ENCODE results near the gene SLIT3.
"Not testable (repeated sequence)": the region's sequence is repeated elsewhere in the genome, so short reads cannot be mapped to it uniquely, and the experiment has no call there.

The SLIT3 gene

GRCh38 chr5:168649306-168649705, 651.6 kb downstream of the SLIT3 start:
- Histone ChIP-seq H3K4me3 (ENCODE audit: low read length) (no peak overlapping the region), H3K27me3 (ENCODE audit: control insufficient read depth, insufficient read depth, low read length) (no peaks in the 10 kb centered on the region), H3K27ac (ENCODE audit: low read length) (no peak overlapping the region), H3K9me3 (ENCODE audit: control insufficient read depth, low read depth, low read length) (no peaks in the 10 kb centered on the region), H3K4me1 (ENCODE audit: control insufficient read depth, low read depth, low read length) (no peaks in the 10 kb centered on the region), H3K36me3 (ENCODE audit: control insufficient read depth, low read depth, low read length) (no peaks in the 10 kb centered on the region), H3K9ac (ENCODE audit: low read length) (no peak overlapping the region)

- H3K4me3 ChIP-seq (ENCODE audit: low read length), result no peak overlapping the region
- no peak overlapping the region for H3K9ac ChIP-seq (ENCODE audit: low read length)
- no peaks in the 10 kb centered on the region for H3K36me3 ChIP-seq (ENCODE audit: control insufficient read depth, low read depth, low read length)
- H3K27ac ChIP-seq (ENCODE audit: low read length), result no peak overlapping the region
- no peaks in the 10 kb centered on the region for H3K4me1 ChIP-seq (ENCODE audit: control insufficient read depth, low read depth, low read length)
- H3K9me3 ChIP-seq (ENCODE audit: control insufficient read depth, low read depth, low read length), result no peaks in the 10 kb centered on the region
- no peaks in the 10 kb centered on the region for H3K27me3 ChIP-seq (ENCODE audit: control insufficient read depth, insufficient read depth, low read length)
Observed at GRCh38 chr5:168648576-168648975, 652.4 kb downstream of the SLIT3 start.

- Histone ChIP-seq H3K27me3 (ENCODE audit: control insufficient read depth, insufficient read depth, low read length) (no peaks in the 10 kb centered on the region), H3K4me3 (ENCODE audit: low read length) (no peak overlapping the region), H3K9me3 (ENCODE audit: control insufficient read depth, low read depth, low read length) (no peaks in the 10 kb centered on the region), H3K27ac (ENCODE audit: low read length) (no peak overlapping the region), H3K4me1 (ENCODE audit: control insufficient read depth, low read depth, low read length) (no peaks in the 10 kb centered on the region), H3K9ac (ENCODE audit: low read length) (no peak overlapping the region), H3K36me3 (ENCODE audit: control insufficient read depth, low read depth, low read length) (no peaks in the 10 kb centered on the region)
Observed at GRCh38 chr5:168648016-168648415, 652.9 kb downstream of the SLIT3 start.

GRCh38 chr5:168647083-168647482, 653.9 kb downstream of the SLIT3 start:
- no peak overlapping the region for H3K4me3 ChIP-seq (ENCODE audit: low read length)
- no peaks in the 10 kb centered on the region for H3K4me1 ChIP-seq (ENCODE audit: control insufficient read depth, low read depth, low read length)
- H3K9ac ChIP-seq (ENCODE audit: low read length), result no peak overlapping the region
- no peaks in the 10 kb centered on the region for H3K27me3 ChIP-seq (ENCODE audit: control insufficient read depth, insufficient read depth, low read length)
- H3K36me3 ChIP-seq (ENCODE audit: control insufficient read depth, low read depth, low read length), result no peaks in the 10 kb centered on the region
- H3K9me3 ChIP-seq (ENCODE audit: control insufficient read depth, low read depth, low read length), result no peaks in the 10 kb centered on the region
- no peak overlapping the region for H3K27ac ChIP-seq (ENCODE audit: low read length)

GRCh38 chr5:168646335-168646734, 654.6 kb downstream of the SLIT3 start:
- H3K4me3 ChIP-seq (ENCODE audit: low read length), result no peak overlapping the region
- H3K4me1 ChIP-seq (ENCODE audit: control insufficient read depth, low read depth, low read length), result no peaks in the 10 kb centered on the region
- H3K27me3 ChIP-seq (ENCODE audit: control insufficient read depth, insufficient read depth, low read length), result no peaks in the 10 kb centered on the region
- no peaks in the 10 kb centered on the region for H3K36me3 ChIP-seq (ENCODE audit: control insufficient read depth, low read depth, low read length)
- H3K27ac ChIP-seq (ENCODE audit: low read length), result no peak overlapping the region
- no peak overlapping the region for H3K9ac ChIP-seq (ENCODE audit: low read length)
- no peaks in the 10 kb centered on the region for H3K9me3 ChIP-seq (ENCODE audit: control insufficient read depth, low read depth, low read length)

GRCh38 chr5:168645195-168645594, 655.7 kb downstream of the SLIT3 start:
- Histone ChIP-seq H3K27me3 (ENCODE audit: control insufficient read depth, insufficient read depth, low read length) (no peaks in the 10 kb centered on the region), H3K36me3 (ENCODE audit: control insufficient read depth, low read depth, low read length) (no peaks in the 10 kb centered on the region), H3K27ac (ENCODE audit: low read length) (no peak overlapping the region), H3K4me1 (ENCODE audit: control insufficient read depth, low read depth, low read length) (no peaks in the 10 kb centered on the region), H3K9me3 (ENCODE audit: control insufficient read depth, low read depth, low read length) (no peaks in the 10 kb centered on the region), H3K9ac (ENCODE audit: low read length) (no peak overlapping the region), H3K4me3 (ENCODE audit: low read length) (no peak overlapping the region)

GRCh38 chr5:168642019-168642418, 658.9 kb downstream of the SLIT3 start:
- no peak overlapping the region for H3K9ac ChIP-seq (ENCODE audit: low read length)
- no peaks in the 10 kb centered on the region for H3K9me3 ChIP-seq (ENCODE audit: control insufficient read depth, low read depth, low read length)
- no peak overlapping the region for H3K4me3 ChIP-seq (ENCODE audit: low read length)
- H3K4me1 ChIP-seq (ENCODE audit: control insufficient read depth, low read depth, low read length), result no peaks in the 10 kb centered on the region
- H3K27me3 ChIP-seq (ENCODE audit: control insufficient read depth, insufficient read depth, low read length), result no peaks in the 10 kb centered on the region
- H3K27ac ChIP-seq (ENCODE audit: low read length), result no peak overlapping the region
- no peaks in the 10 kb centered on the region for H3K36me3 ChIP-seq (ENCODE audit: control insufficient read depth, low read depth, low read length)

- not testable (repeated sequence) for H3K9me3 ChIP-seq (ENCODE audit: control insufficient read depth, low read depth, low read length); H3K4me1 ChIP-seq (ENCODE audit: control insufficient read depth, low read depth, low read length); H3K27me3 ChIP-seq (ENCODE audit: control insufficient read depth, insufficient read depth, low read length); H3K4me3 ChIP-seq (ENCODE audit: low read length); H3K27ac ChIP-seq (ENCODE audit: low read length); H3K36me3 ChIP-seq (ENCODE audit: control insufficient read depth, low read depth, low read length); H3K9ac ChIP-seq (ENCODE audit: low read length)
Observed at GRCh38 chr5:168638846-168639245, 662.1 kb downstream of the SLIT3 start.

- H3K9ac ChIP-seq (ENCODE audit: low read length), result no peak overlapping the region
- no peaks in the 10 kb centered on the region for H3K36me3 ChIP-seq (ENCODE audit: control insufficient read depth, low read depth, low read length)
- H3K27ac ChIP-seq (ENCODE audit: low read length), result no peak overlapping the region
- no peaks in the 10 kb centered on the region for H3K4me1 ChIP-seq (ENCODE audit: control insufficient read depth, low read depth, low read length)
- H3K9me3 ChIP-seq (ENCODE audit: control insufficient read depth, low read depth, low read length), result no peaks in the 10 kb centered on the region
- H3K27me3 ChIP-seq (ENCODE audit: control insufficient read depth, insufficient read depth, low read length), result no peaks in the 10 kb centered on the region
- no peak overlapping the region for H3K4me3 ChIP-seq (ENCODE audit: low read length)
Observed at GRCh38 chr5:168637793-168638192, 663.1 kb downstream of the SLIT3 start.

- H3K9me3 ChIP-seq (ENCODE audit: control insufficient read depth, low read depth, low read length), result no peaks in the 10 kb centered on the region
- no peaks in the 10 kb centered on the region for H3K27me3 ChIP-seq (ENCODE audit: control insufficient read depth, insufficient read depth, low read length)
- H3K9ac ChIP-seq (ENCODE audit: low read length), result no peak overlapping the region
- H3K27ac ChIP-seq (ENCODE audit: low read length), result no peak overlapping the region
- H3K4me1 ChIP-seq (ENCODE audit: control insufficient read depth, low read depth, low read length), result no peaks in the 10 kb centered on the region
- no peak overlapping the region for H3K4me3 ChIP-seq (ENCODE audit: low read length)
- no peaks in the 10 kb centered on the region for H3K36me3 ChIP-seq (ENCODE audit: control insufficient read depth, low read depth, low read length)
Observed at GRCh38 chr5:168637281-168637680, 663.7 kb downstream of the SLIT3 start.

GRCh38 chr5:168630958-168631357, 670.0 kb downstream of the SLIT3 start:
- not testable (repeated sequence) for H3K4me3 ChIP-seq (ENCODE audit: low read length); H3K4me1 ChIP-seq (ENCODE audit: control insufficient read depth, low read depth, low read length); H3K9me3 ChIP-seq (ENCODE audit: control insufficient read depth, low read depth, low read length)

GRCh38 chr5:168624850-168625364, 676.0 kb downstream of the SLIT3 start:
- Histone ChIP-seq H3K4me3 (ENCODE audit: low read length) (no peak overlapping the region), H3K36me3 (ENCODE audit: control insufficient read depth, low read depth, low read length) (no peaks in the 10 kb centered on the region), H3K27ac (ENCODE audit: low read length) (no peak overlapping the region), H3K9ac (ENCODE audit: low read length) (no peak overlapping the region), H3K4me1 (ENCODE audit: control insufficient read depth, low read depth, low read length) (no peaks in the 10 kb centered on the region), H3K27me3 (ENCODE audit: control insufficient read depth, insufficient read depth, low read length) (no peaks in the 10 kb centered on the region), H3K9me3 (ENCODE audit: control insufficient read depth, low read depth, low read length) (no peaks in the 10 kb centered on the region)

More at GRCh38 chr5:168630958-168631357, 670.0 kb downstream of the SLIT3 start:
- not testable (repeated sequence) for H3K27me3 ChIP-seq (ENCODE audit: control insufficient read depth, insufficient read depth, low read length); H3K36me3 ChIP-seq (ENCODE audit: control insufficient read depth, low read depth, low read length); H3K27ac ChIP-seq (ENCODE audit: low read length); H3K9ac ChIP-seq (ENCODE audit: low read length)
